ENCODE data around the gene SPDL1.

GRCh38 chr5:169591636-169592035 is 8.1 kb downstream of the SPDL1 start:
- TF ChIP-seq CTCF (IDR thresholded peaks at IDR 0.05) (no peak), POLR2AphosphoS5 (IDR thresholded peaks at IDR 0.05) (no peak), POLR2A (IDR thresholded peaks at IDR 0.05) (no peak)

Data from stomach (tissue), 4 donors.